Mucosa of descending colon (tissue), 3 donors: ENCODE results near the gene SLC47A1. TPM values are rescaled to one million over a fixed set of nuclear protein-coding genes. Genes with fewer than 3 reads are reported as not detected.
"Not testable (repeated sequence)": the region's sequence is repeated elsewhere in the genome, so short reads cannot be mapped to it uniquely, and the experiment has no call there.

ENCODE experiments used
- ATAC-seq: fragments of 200-7000 bp; cut with Tn5 transposase; one replicate; pipeline ENCODE4 v1.9.1; 2020; ENCODE audit warnings: mild to moderate bottlenecking, moderate library complexity
- DNase-seq, 3 donors: peaks; one replicate each; pipeline ENCODE4 v3.0.0-alpha.2; 2020
- H3K36me3 ChIP-seq: fragments of 200-600 bp; one replicate; pipeline ENCODE4 v1.8.0; 2021; ENCODE audit warnings: low read depth, mild to moderate bottlenecking
- H3K4me1 ChIP-seq: fragments of 200-600 bp; one replicate; pipeline ENCODE4 v1.8.0; 2021; ENCODE audit warnings: low read depth, mild to moderate bottlenecking
- H3K4me3 ChIP-seq: fragments of 200-600 bp; one replicate; pipeline ENCODE4 v1.8.0; 2021; ENCODE audit warnings: mild to moderate bottlenecking
- H3K9me3 ChIP-seq: fragments of 200-600 bp; one replicate; pipeline ENCODE4 v1.8.0; 2021; ENCODE audit warnings: mild to moderate bottlenecking
- CTCF ChIP-seq: fragments of 200-600 bp; IDR thresholded peaks from one replicate; pipeline ENCODE4 v1.8.0; 2022; ENCODE audit warnings: antibody characterized with exemption, mild to moderate bottlenecking
- intact Hi-C, 2 donors: fragments of 100-400 bp; cut with DNase I in 1 of 2; cut with micrococcal nuclease in 1 of 2; formaldehyde crosslinking; loops; one replicate each; pipeline versions ENCODE4 v1.11.0 to v1.11.1; 2022; cut with DNase I, micrococcal nuclease
- total RNA-seq, 3 donors: library from RNA; stranded (reverse); fragmentation: NEBNext Ultra II Directional in 2 of 3; extraction: Animal tissue kit (Norgen Biotek cat#: 25700) in 2 of 3; gene quantifications; one replicate each; pipeline versions ENCODE4 v1.2.1 to v1.2.4, GENCODE V29; 2021 to 2023
- donor health status: DM: no; HTN: no; CAD: no; lungs with moderate emphysema.
- donor health status: DM: no; HTN: no; CAD: no.
- donor health status: DM: no; HTN: yes; CAD: no.

The SLC47A1 gene
- total RNA-seq, 3 donors from 2014 or later, result 1.0 to 2.9 (median 2.3) TPM

- intact Hi-C loops, result no loop called here
- Histone ChIP-seq H3K4me1 (no peaks in the 10 kb centered on the region), H3K36me3 (no peaks in the 10 kb centered on the region), H3K4me3 (no peak overlapping the region), H3K9me3 (no peaks in the 10 kb centered on the region)
- TF ChIP-seq CTCF, result no peak
- ATAC-seq, result no peak
- DNase-seq, result no peak
Observed at GRCh38 chr17:19494961-19495806, 38.5 kb upstream of the SLC47A1 start.

- ATAC-seq (no peak), DNase-seq (no peak)
- intact Hi-C loops, result no loop called here
- H3K36me3 ChIP-seq, result no peaks in the 10 kb centered on the region
- no peak for TF ChIP-seq CTCF
- no peaks in the 10 kb centered on the region for H3K4me1 ChIP-seq
- no peaks in the 10 kb centered on the region for H3K9me3 ChIP-seq
- H3K4me3 ChIP-seq, result no peak overlapping the region
Observed at GRCh38 chr17:19495828-19496528, 37.7 kb upstream of the SLC47A1 start.

- no peaks in the 10 kb centered on the region for H3K36me3 ChIP-seq
- H3K4me1 ChIP-seq, result no peaks in the 10 kb centered on the region
- no peak overlapping the region for H3K4me3 ChIP-seq
- no peak for ATAC-seq
- intact Hi-C loops, result no loop called here
- TF ChIP-seq CTCF, result no peak
- H3K9me3 ChIP-seq, result no peaks in the 10 kb centered on the region
- DNase-seq, result no peak
Observed at GRCh38 chr17:19497624-19498023, 36.0 kb upstream of the SLC47A1 start.

- Histone ChIP-seq H3K9me3 (no peaks in the 10 kb centered on the region), H3K4me3 (no peak overlapping the region), H3K4me1 (no peaks in the 10 kb centered on the region), H3K36me3 (no peaks in the 10 kb centered on the region)
- DNase-seq, result no peak
- TF ChIP-seq CTCF, result no peak
- no peak for ATAC-seq
- intact Hi-C loops, result no loop called here
Observed at GRCh38 chr17:19501219-19501618, 32.4 kb upstream of the SLC47A1 start.

- intact Hi-C loops, result no loop called here
- TF ChIP-seq CTCF, result no peak
- no peak overlapping the region for H3K4me3 ChIP-seq
- ATAC-seq (peak; percentile 45), DNase-seq (no peak)
- H3K36me3 ChIP-seq, result no peaks in the 10 kb centered on the region
- peaks cover 5% of the 10 kb centered on the region for H3K4me1 ChIP-seq
- no peaks in the 10 kb centered on the region for H3K9me3 ChIP-seq
Observed at GRCh38 chr17:19502517-19502916, 31.1 kb upstream of the SLC47A1 start.

- H3K9me3 ChIP-seq, H3K4me3 ChIP-seq, H3K36me3 ChIP-seq, H3K4me1 ChIP-seq, intact Hi-C loops, DNase-seq, ATAC-seq: not testable (repeated sequence)
Observed at GRCh38 chr17:19505561-19505960, 28.1 kb upstream of the SLC47A1 start.
